ENCODE measurements around the gene MCRIP2.

Gene MCRIP2

DNA sequence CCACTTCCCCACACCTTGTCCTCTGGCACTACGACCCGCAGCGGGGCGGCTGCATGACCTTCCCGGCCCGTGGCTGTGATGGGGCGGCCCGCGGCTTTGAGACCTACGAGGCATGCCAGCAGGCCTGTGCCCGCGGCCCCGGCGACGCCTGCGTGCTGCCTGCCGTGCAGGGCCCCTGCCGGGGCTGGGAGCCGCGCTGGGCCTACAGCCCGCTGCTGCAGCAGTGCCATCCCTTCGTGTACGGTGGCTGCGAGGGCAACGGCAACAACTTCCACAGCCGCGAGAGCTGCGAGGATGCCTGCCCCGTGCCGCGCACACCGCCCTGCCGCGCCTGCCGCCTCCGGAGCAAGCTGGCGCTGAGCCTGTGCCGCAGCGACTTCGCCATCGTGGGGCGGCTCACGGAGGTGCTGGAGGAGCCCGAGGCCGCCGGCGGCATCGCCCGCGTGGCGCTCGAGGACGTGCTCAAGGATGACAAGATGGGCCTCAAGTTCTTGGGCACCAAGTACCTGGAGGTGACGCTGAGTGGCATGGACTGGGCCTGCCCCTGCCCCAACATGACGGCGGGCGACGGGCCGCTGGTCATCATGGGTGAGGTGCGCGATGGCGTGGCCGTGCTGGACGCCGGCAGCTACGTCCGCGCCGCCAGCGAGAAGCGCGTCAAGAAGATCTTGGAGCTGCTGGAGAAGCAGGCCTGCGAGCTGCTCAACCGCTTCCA lies 8.1 kb upstream of the MCRIP2 start:
- DNase-seq, result no peak

DNA sequence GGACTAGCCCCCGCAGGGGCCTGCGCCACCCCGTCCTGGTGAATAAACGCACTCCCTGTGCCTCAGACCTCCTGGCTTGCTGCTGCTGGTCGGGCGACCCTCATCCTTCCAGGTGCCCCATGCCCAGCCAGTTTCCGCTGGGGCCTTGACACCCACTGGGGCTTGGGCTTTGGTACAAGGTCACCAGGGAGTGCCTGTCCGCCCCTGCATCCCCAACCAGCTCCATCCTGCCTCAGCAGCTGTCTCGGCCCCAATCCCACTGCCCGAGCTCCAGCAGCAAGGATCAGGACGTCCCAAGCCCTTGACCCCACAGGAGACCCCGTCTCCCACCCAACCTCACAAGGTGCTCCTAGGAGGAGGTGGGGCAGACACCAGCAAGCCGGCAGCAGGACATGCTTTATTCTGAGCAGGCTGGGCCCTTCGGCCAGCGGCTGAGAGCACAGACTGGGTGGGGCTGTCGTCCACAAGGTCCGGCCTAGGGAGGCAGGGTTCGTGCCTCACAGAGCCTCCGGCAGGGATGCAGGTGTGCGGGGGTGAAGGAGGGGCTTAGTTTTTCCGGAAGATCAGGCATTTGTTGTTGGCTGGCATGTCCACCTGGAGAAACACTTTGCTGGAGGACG lies 7.5 kb upstream of the MCRIP2 start:
- DNase-seq, result no peak

GRCh38 chr16:634996-635395 lies 6.6 kb upstream of the MCRIP2 start:
- no peak for DNase-seq

- no peak for DNase-seq
Measured at GRCh38 chr16:635573-636205, 5.9 kb upstream of the MCRIP2 start.

GRCh38 chr16:636206-637080 lies 5.2 kb upstream of the MCRIP2 start, which contains the start of gene METTL26:
Gene METTL26 (minus strand): TSS chr16:636305. CDS start chr16:636290, 15 bp downstream.
- peak; percentile 97 for DNase-seq

DNA sequence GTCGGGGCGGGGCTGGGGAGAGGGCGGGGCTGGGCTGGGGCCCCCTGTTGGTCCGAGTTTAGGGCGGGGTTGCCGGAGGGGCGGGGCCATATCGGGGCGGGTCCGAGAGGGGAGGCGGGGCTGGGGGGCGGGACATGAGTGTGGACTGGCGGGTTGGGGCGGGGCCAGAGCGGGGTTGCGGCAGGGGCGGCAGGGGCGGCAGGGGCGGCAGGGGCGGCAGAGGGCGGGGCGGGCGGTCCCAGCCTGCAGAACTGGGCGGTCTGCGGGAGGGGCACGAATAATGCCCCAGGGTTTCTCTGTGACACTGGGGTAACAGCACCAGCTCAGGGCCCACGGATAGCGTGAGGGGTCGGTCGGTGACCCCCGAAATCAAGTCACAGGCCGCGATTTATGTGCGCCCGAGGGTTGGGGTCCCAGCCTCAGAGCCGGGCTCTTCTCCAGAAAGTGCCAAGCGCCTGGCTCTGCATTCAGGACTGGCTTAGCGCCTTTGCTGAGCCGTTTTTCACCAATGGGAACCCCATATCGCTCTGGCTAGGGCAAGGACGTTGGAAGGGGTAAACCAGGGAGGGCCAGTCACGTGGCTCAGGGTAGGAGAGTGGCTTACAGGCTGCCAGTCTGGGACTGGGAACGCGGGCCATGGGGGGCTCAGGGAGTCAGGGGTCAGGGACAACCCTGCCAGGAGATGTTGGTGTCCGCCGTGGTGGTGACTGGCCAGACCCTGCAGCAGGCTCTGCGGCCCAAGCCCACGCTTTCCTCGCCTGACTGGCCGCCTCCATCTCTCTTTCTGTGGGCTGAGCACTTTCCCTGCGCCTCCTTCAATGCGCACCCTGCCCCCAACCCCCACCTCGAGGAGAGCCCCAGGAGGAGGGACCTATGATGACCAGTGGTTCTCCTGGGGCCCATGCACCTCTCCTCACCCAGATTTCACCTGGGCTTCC lies 4.3 kb upstream of the MCRIP2 start:
- DNase-seq, result peak; percentile 62

GRCh38 chr16:638034-638543 lies 3.5 kb upstream of the MCRIP2 start:
- DNase-seq, result no peak

DNA sequence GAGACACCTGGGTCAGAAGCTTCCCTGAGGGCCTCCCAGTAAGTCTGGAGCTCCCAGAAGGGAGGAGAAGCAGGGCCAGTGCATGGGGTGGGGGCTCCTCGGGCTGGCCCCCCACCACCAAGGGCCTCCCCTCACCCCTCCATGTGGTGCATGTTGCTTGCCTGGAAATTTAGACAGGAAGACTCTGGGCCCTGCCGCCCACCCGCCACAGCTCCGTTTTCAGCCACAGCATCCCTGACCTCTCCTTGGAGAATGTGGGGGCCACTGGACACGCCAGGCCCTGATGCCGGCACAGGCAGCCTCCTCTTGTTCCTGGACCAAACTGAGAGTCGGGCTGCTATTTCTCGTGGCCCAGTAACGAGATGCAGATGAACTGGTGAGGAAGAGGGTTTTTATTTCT lies 2.8 kb upstream of the MCRIP2 start:
- no peak for DNase-seq

- no peak for DNase-seq
Measured at GRCh38 chr16:640614-641013, 1.0 kb upstream of the MCRIP2 start.

- peak; percentile 88 for DNase-seq
Measured at GRCh38 chr16:642189-643049, 791 bp downstream of the MCRIP2 start.

DNA sequence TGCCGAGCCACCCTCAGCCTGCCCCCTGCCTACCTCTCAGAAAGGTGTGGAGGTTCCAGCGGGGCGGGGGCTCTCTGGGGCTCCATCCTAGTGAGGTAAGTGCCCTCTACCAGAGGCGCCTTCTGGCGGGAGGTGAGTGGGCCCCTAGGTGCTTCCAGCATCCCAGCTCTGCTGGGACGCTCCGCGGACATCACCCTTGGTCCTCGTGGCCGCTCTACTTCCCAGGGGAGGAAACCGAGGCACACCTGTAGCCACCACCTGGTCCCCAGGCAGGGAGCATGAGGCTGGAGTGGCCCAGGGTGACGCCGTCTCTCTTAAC lies 1.4 kb downstream of the MCRIP2 start:
- DNase-seq, result no peak

DNA sequence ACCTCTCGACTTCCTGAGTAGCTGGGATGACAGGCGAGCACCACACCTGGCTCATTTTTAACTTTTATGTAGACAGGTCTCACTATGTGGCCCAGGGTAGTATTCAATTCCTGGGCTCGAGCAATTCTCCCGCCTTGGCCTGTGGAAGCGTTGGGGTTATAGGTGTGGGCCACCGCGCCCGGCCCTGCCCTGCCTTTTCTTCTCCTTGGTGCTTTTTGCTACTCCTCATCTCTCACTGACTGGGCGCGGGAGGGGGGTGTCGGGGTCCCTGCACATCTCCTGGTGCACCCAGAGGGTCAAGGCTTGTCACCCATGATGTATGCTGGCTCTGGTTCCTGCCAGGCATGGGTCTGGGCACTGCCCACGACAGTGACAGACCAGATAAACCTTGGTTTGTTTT lies 2.9 kb downstream of the MCRIP2 start:
- DNase-seq, result no peak

GRCh38 chr16:645852-646678 lies 4.4 kb downstream of the MCRIP2 start:
- no peak for DNase-seq

DNA sequence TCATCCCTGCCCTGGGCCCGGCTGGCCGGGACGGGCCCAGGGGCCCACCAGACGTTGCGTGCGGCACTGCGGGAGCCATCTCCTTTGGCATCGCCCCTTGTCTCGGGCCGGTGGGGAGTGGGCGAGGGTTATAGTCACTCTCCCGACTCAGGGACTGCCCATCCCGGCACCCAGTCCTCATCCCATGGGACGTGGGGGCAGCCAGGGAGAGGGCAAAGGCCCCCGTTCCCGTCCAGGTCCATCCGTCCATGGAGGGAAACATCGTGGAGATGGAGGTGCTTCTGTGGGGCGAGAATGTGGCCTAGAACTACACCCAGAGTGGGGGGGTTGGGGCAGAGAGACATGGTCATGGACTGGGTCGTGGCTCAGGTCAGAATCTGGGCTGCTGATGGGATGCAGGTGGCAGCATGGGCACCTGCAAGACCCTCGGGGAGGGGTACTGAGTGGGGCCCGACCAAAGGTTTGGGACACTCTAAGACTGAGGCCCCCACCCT lies 5.1 kb downstream of the MCRIP2 start:
- DNase-seq, result no peak

DNA sequence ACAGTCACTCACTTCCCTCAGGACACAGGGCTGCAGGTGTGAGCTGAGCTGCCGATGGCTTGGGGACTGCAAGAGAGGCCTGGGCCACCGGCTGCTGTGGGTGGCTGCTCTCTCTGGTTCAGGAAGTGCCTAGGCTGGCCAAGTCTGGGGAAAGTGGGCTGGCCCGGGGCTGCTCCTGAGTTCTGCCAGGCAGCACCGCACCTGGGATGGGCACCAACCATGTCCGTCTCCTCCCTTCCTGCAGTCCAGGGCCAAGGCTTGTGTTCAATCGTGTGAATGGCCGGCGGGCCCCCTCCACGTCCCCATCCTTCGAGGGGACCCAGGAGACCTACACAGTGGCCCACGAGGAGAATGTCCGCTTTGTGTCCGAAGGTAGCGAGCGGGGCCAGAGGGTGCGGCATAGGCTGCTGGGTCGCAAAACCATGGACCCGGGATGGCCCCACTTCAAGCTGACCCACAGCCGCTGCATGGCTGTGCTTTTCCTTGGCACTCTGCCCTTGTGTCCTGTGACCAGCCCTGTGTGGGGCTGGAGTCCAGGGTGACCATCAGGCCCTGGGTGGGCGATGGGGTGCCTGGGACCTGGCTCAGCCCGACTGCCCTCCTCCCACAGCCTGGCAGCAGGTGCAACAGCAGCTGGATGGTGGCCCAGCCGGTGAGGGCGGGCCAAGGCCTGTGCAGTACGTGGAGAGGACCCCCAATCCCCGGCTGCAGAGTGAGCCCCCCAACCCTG lies 5.7 kb downstream of the MCRIP2 start:
- DNase-seq, result no peak

DNA sequence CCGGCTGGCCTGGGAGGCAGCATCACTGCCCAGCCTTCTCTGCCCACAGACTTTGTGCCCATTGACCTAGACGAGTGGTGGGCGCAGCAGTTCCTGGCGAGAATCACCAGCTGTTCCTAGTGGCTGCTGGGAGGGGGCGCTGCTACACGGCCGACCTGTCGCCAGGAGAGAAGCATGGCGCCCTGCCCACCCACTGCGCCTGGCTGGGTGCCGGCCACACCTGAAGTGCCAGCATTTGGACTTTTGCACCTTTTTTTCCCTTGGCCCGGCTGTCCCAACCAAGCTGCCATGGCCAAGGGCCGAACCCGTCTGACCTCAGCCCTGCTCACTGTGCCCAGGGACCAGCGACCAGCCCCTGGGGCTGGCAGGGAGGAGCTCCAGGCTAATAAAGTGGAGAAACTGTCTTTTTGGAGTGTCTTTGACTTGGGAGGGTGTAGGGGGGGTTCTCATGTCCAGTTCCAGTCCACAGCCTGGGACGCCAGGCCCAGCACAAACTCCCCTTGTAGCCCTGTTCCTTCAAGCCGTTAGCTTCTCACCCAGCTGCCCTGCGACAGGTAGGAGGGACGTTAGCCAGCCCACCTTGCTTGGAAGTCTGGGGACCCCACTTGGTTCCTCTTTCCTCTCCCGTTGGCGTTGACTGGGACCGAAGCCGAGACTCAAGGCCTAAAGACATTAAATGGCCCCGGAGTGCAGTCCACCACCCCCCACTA lies 6.6 kb downstream of the MCRIP2 start:
- peak; percentile 81 for DNase-seq

DNA sequence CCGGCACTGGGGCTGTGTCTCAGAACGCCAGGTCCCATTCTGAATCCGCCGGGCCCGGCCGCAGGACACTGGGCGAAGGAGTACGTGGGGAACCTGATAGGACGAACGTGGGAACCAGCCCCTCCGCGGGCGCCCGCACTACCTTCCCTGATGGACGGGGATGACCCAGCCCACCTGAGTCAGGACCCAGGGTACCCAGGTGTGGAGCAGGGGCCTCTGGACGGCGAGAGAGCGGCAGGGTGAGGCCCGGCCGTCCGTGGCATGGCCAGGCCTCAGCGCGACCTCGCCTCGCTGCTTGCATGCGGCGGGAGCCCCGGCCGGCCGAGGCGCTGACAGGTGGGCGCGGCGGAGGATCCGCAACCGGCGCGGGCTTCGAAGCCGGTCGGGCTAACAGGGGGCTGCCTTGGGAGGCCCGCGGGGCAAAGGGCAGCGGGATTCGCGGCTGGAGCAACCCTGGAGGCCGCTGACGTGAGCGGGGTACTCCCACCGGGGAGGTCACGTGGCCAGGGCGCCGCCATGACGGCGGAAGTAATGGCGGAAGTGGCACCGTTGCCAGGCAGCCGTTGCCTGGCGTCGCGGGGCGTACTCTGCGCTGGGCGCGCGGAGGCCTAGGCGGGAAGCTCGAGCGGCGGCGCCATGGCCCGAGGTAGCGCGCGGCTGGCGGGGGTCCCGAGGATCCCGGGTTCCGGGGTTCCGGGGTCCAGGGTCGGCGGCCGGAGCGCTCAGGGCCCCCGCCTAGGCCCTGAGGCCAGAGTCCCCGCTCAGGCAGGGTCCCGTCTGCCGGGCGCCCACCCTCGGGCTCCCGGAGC lies 7.4 kb downstream of the MCRIP2 start, which contains the start of gene WDR90:
WDR90 (plus strand) TSS at position 585 of the 809 bp plus-strand sequence; CDS start at position 637, 52 bp downstream.
- peak; percentile 95 for DNase-seq

Measured in OCI-M1 (cell line).